ENCODE data around the gene ZSWIM1.
"Not testable (repeated sequence)": the region's sequence is repeated elsewhere in the genome, so short reads cannot be mapped to it uniquely, and the experiment has no call there.

ZSWIM1 gene

DNA sequence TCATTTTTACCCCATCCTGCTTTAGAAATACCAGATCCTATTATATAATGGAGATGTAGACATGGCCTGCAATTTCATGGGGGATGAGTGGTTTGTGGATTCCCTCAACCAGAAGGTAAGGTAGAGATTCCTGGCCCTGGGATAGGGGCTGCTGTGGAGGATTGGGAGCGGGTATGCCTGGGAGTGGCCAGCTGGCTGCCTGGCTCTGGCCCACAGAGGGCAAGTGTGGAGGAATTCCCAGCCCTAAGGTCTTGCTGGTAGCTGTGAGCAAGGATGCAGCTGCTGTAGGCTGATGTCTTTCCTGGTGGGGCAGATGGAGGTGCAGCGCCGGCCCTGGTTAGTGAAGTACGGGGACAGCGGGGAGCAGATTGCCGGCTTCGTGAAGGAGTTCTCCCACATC, 16.7 kb downstream of the ZSWIM1 start:
- TF ChIP-seq, protein P1, sequence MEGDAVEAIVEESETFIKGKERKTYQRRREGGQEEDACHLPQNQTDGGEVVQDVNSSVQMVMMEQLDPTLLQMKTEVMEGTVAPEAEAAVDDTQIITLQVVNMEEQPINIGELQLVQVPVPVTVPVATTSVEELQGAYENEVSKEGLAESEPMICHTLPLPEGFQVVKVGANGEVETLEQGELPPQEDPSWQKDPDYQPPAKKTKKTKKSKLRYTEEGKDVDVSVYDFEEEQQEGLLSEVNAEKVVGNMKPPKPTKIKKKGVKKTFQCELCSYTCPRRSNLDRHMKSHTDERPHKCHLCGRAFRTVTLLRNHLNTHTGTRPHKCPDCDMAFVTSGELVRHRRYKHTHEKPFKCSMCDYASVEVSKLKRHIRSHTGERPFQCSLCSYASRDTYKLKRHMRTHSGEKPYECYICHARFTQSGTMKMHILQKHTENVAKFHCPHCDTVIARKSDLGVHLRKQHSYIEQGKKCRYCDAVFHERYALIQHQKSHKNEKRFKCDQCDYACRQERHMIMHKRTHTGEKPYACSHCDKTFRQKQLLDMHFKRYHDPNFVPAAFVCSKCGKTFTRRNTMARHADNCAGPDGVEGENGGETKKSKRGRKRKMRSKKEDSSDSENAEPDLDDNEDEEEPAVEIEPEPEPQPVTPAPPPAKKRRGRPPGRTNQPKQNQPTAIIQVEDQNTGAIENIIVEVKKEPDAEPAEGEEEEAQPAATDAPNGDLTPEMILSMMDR (IDR thresholded peaks at IDR 0.05; ENCODE audit: control insufficient read depth, insufficient read depth, low read depth, low read length, missing control alignments), result no peak
- H3K4me3 ChIP-seq (ENCODE audit: control insufficient read depth, low read depth, low read length), result no peak overlapping the region
- no peak for DNase-seq (ENCODE audit: low read depth)

- H3K4me3 ChIP-seq (ENCODE audit: control insufficient read depth, low read depth, low read length), result no peak overlapping the region
- no peak for DNase-seq (ENCODE audit: low read depth)
- TF ChIP-seq, protein P1 (IDR thresholded peaks at IDR 0.05; ENCODE audit: control insufficient read depth, insufficient read depth, low read depth, low read length, missing control alignments), result no peak
Measured at GRCh38 chr20:45898285-45898684, 17.3 kb downstream of the ZSWIM1 start.

GRCh38 chr20:45899046-45899835, 18.2 kb downstream of the ZSWIM1 start:
- no peak overlapping the region for H3K4me3 ChIP-seq (ENCODE audit: control insufficient read depth, low read depth, low read length)
- TF ChIP-seq, protein P1 (IDR thresholded peaks at IDR 0.05; ENCODE audit: control insufficient read depth, insufficient read depth, low read depth, low read length, missing control alignments), result no peak
- no peak for DNase-seq (ENCODE audit: low read depth)

GRCh38 chr20:45901332-45901731, 20.3 kb downstream of the ZSWIM1 start:
- H3K4me3 ChIP-seq (ENCODE audit: control insufficient read depth, low read depth, low read length); DNase-seq (ENCODE audit: low read depth): not testable (repeated sequence)

- H3K4me3 ChIP-seq (ENCODE audit: control insufficient read depth, low read depth, low read length), result no peak overlapping the region
- TF ChIP-seq, protein P1 (IDR thresholded peaks at IDR 0.05; ENCODE audit: control insufficient read depth, insufficient read depth, low read depth, low read length, missing control alignments), result no peak
- DNase-seq (ENCODE audit: low read depth), result no peak
Measured at GRCh38 chr20:45902199-45902701, 21.2 kb downstream of the ZSWIM1 start.

GRCh38 chr20:45904583-45905504, 23.8 kb downstream of the ZSWIM1 start:
- DNase-seq (ENCODE audit: low read depth), result no peak
- TF ChIP-seq, protein P1 (IDR thresholded peaks at IDR 0.05; ENCODE audit: control insufficient read depth, insufficient read depth, low read depth, low read length, missing control alignments), result no peak
- no peak overlapping the region for H3K4me3 ChIP-seq (ENCODE audit: control insufficient read depth, low read depth, low read length)
